DMS53 treated with DMSO at 0.1 percent for 48 hours (cell line): Measurements from ENCODE around the gene MS4A10.
"Not testable (repeated sequence)": the region's sequence is repeated elsewhere in the genome, so short reads cannot be mapped to it uniquely, and the experiment has no call there.

Source experiments
- DNase-seq: peaks from one replicate; lab custom pipeline; 2025; ENCODE audit not compliant: unreplicated experiment; lab: John Stamatoyannopoulos, UW

MS4A10 gene

DNA sequence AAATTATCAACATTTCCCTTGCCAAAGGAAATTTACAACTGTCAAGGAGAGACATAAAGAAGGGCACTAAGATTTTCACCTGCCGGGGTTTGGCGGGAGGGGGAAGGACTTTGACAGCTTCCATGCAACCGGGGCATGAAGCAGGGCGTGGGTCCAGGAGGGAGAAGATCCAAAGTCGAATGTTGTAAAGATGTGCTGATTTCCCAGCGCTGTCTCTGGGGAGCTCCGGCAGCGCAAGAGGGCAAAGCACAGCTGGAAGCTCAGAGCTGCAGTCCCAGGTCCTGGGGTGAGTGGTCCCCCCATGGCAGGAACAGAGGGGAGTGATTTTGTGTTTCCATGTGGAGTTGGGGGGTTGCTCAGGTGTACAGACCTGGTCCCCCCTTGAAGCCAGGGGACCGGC lies at the start of gene MS4A10:
TSS of gene MS4A10 (plus strand) at position 198 of the 400 bp plus-strand sequence. CDS start 5,003 bp downstream, outside the sequence.
- no peak for DNase-seq

DNA sequence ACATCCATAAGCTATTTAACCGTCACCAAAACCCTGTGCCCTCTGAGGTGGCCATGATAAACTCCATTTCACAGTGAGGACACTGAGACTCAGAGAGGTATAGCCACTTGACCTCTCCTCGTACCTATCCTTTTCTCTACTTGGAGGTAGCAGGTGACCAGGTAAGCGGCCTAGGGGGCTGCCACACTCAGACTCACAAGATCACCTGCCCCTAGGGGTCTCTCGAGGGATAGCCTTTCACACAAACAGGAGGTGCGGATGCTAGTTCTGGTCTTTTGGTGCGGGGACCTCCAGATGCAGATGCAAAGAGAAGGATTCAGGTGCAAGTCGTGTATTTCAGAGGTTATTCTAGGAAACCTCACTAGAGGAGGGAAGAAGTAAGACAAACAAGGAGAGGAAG lies 46.0 kb upstream of the MS4A10 start:
- DNase-seq, result no peak

- DNase-seq, result no peak
Measured at GRCh38 chr11:60740573-60740972, 44.6 kb upstream of the MS4A10 start.

GRCh38 chr11:60741421-60741820 lies 43.7 kb upstream of the MS4A10 start:
- DNase-seq, result no peak

GRCh38 chr11:60743058-60743457 lies 42.1 kb upstream of the MS4A10 start:
- no peak for DNase-seq

DNA sequence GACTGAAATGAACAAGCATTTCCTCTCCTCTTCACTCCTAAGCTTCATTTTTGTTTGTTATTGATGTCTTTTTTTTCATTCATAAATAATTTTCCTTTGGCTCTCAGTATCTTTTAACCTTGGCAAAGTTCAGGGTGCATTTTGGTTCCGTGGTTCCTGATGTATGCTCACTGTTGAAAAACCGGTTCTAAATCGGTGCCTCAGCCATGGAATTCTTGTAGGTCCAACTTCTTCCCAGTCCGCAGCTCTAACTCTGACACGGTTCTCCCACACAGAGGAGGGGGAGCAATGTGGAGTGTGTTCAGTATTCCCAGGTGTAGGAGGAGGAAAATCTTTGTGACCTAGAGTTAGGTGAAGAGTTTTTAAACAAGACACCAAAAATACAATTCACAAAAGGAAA lies 41.0 kb upstream of the MS4A10 start:
- no peak for DNase-seq

GRCh38 chr11:60747359-60747873 lies 37.7 kb upstream of the MS4A10 start:
- DNase-seq, result no peak

- DNase-seq, result no peak
Measured at GRCh38 chr11:60748225-60748624, 36.9 kb upstream of the MS4A10 start.

DNA sequence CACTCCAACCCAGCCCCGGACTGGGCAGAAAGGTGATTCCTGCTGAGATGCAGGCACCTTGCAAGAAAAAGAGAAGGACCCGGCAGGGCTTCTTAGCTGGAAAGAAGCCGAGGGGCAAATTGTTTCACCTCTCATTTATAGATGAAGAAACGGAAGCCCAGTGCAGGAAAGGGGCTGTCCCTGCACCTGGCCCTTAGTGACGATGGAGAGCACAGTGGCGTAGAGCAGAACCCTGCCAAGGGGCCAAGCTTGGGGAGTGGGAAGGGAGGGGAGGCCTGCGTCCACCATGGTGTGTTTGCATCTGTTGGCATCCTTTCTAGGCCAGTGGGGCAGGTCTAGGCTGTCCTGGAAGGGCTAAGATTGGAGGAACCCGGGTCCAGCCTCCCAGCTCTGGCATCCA lies 36.3 kb upstream of the MS4A10 start:
- DNase-seq, result no peak

DNA sequence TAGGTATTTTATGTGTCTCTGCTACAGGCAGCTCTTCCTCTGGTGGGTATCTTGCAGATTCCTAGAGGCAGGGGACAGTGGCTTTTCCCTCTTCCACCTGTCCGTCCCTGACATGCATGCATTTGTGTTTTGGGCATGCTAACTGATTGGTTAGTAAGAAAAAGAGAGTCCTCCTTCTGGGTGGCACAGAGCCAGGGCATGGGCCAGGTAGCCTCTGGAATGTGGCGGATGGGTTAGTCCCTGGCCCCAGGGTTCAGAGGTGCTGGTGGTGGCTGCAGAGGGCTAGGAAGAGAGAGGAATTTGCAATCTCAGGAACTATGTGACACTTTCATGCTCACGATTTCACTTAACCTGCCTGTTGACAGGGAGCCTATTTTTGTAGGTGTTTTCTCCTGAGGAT lies 34.2 kb upstream of the MS4A10 start:
- no peak for DNase-seq

DNA sequence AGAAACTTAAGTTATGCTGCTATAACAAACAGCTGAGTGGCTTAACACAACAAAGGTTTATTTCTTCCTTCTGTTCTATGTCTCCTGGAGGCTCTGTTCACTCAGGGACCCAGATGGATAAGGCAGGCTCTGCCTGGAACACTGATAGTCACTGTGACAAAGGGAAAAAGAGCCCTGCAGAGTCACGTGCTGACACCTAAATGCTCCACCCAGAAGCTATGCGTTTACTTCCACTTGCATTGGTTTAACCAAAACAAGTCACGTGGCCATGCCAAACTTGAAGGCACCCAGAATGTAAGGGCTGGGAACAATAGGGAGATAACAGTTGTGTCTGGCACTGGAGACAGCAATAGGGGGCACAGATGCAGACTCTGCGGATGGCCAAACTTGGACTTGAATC lies 31.8 kb upstream of the MS4A10 start:
- no peak for DNase-seq

GRCh38 chr11:60754887-60755286 lies 30.2 kb upstream of the MS4A10 start:
- DNase-seq, result no peak

DNA sequence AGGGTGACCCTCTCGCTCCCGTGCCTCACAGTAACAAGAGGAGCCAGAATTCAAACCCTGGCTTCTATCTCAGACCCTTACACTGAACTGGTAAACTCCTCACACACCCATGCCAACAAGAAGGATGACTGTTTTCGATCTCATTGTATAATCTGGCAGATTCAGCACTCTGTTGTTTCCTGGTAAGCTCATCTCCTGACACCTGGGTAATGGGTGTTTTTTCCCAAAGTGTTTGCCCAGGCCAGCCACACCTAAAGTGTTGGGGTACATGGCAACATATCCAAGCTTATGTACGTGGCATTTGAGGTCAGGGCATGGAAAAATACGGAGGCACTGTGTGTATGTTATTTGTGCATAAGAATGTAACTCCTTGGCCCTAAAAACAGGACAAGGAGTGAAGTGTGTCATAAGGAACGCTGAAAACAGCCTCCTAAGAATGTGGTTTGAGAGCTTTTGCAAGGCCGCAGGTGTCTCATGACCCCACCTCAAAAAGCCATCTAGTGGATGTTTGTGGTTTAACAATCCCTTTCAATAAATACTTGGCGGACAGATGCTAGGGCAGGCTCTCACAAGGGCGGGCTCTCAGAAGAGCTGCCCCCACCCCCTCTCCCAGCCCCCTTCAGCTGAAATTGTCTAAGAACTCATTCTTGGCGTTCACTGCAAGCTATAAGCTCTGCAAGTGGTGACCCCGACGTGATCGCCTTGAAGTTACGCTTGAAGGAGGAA lies 28.7 kb upstream of the MS4A10 start, which contains the start of gene MS4A15:
TSS of gene MS4A15 (plus strand) at position 561 of the 726 bp plus-strand sequence. CDS start 6,867 bp downstream, outside the sequence.
- peak; percentile 36 for DNase-seq

- DNase-seq, result no peak
Measured at GRCh38 chr11:60757231-60757800, 27.8 kb upstream of the MS4A10 start.

GRCh38 chr11:60758671-60759070 lies 26.5 kb upstream of the MS4A10 start:
- not testable (repeated sequence) for DNase-seq

DNA sequence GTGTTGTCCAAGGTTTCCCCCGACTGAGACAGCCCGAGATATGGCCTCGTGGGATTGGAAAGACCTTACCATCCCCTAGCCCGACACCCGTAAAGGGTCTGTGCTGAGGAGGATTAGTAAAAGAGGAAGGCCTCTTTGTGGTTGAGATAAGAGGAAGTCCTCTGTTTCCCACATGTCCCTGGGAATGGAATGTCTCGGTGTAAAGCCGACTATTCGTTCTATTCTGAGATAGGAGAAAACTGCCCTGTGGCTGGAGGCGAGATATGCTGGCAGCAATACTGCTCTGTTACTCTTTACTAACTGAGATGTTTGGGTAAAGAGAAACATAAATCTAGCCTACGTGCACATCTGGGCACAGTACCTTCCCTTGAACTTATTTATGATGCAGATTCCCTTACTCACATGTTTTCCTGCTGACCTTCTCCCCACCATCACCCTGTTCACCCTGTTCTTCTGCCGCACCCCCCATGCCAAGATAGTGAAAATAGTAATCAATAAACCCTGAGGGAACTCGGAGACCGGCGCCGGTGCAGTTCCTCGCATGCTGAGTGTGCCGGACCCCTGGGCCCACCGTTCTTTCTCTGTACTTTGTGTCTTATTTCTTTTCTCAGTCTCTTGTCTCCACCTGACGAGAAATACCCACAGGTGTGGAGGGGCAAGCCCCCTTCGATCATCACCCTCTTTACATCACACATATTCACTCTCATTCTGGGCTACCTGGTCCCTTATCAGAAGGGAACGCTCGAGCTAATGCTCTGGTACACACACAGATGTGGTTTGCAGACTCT lies 25.5 kb upstream of the MS4A10 start:
- DNase-seq, result not testable (repeated sequence)

DNA sequence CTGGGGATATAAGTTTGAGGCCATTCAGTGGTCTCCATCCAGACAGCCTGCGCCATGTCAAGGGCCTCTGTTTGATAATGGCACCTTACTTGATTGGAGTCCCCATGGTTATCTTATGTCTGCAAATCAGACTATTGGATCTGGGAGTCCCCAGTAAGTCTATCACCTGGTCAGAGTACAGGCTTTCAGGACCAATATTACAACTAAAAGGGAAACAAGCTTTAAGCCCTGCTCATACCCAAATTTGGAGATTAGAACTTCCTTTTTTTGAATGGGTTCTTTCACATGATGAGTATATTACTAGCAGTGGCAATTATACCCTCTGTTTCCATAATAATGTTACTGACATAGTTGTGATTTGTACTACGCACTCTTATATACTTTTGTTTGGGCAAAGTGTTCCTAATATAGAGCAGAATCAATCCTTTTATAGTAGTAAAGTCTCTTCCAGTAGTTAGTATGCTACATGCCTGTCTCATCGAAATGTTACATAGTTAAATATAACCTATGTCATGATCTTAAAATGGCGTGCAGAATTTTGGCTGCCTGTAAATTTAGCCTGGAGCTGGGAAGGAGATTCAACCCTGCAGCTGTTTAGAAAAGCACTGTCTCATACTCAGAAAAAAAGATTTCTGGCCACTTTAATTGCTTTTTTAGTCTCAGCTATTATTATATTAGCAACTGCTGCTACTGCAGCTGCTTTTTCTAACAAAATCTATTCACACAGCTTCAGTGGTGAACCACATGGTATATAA lies 23.5 kb upstream of the MS4A10 start:
- no peak for DNase-seq

DNA sequence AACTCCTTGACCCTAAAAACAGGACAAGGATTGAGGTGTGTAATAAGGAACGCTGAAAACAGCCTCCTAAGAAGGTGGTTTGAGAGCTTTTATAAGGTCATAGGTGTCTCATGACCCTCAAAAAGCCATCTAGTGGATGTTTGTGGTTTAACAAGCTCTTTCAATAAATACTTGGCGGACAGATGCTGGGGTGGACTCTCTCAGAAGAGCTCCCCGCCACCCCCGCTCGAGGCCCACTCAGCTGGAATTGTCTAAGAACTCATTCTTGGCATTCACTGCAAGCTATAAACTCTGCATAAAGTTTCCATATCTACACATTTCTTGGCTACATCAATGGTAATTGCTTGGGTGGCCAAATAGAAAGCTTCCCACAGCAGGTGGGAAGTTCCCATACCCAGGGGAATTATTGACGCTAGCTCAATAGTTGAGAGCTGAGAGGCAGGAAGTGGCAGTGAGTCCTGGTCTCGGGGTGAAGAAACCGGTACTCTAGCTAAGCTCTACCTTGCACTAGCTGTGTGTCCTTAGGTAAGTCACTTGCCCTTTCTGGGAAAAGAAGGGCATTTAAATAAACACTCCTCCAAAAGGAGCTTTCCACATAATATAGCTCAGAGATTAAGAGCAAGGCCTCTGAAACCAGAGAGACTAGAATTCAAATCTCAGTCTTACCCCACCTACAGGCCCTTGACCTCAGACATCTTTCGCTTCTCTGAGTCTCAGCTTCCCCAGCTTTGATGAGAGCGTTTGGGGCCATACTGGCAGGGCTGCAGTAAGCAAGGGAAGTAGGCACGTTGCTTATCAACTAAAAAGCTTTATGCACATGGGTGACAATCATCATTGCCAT lies 22.1 kb upstream of the MS4A10 start:
- DNase-seq, result peak; percentile 19

- no peak for DNase-seq
Measured at GRCh38 chr11:60763692-60764369, 21.3 kb upstream of the MS4A10 start.
